Endothelial cell of umbilical vein (primary cell): Measurements from ENCODE around the gene CHN1. TPM values are rescaled to one million over a fixed set of nuclear protein-coding genes. Genes with fewer than 3 reads are reported as not detected.
A peak's percentile ranks its signal among the peaks of the same experiment; 100 is the strongest.

Experiments used
- BruUV-seq: library from RNA; stranded (reverse); fragments of 400-500 nt; replicated peaks from 2 replicates; lab custom pipeline; 2021; lab: Mats Ljungman, UMichigan
- CTCF ChIA-PET: fragments of 300-600, 350-600 bp; sonication (Branson Sonifier 250); formaldehyde crosslinking; loops from one replicate; lab custom pipeline; 2021; ENCODE audit warnings: antibody characterized with exemption, inconsistent platforms; lab: Charles Lee
- POLR2A ChIA-PET: fragments of 300-600, 350-600 bp; sonication (Branson Sonifier 250); formaldehyde crosslinking; loops from one replicate; lab custom pipeline; 2021; ENCODE audit warnings: antibody characterized with exemption, inconsistent platforms; lab: Charles Lee
- DNase-seq: peaks from one replicate; pipeline ENCODE4 v3.0.0-alpha.2; 2011; ENCODE audit warnings: low read depth, low spot score
- FAIRE-seq: peaks from 2 replicates; lab custom pipeline; 2011; peaks lifted over from hg19 to GRCh38; lab: Jason Lieb, UNC
- H2AFZ ChIP-seq: 2 replicates; pipeline ENCODE4 v1.6.0; 2012; ENCODE audit warnings: low read depth, low read length, control low read depth, inconsistent platforms
- H3K27ac ChIP-seq: 2 replicates; pipeline ENCODE4 v1.5.1; 2011; ENCODE audit warnings: low read depth, mild to moderate bottlenecking, control low read depth, low read length, moderate library complexity; ENCODE audit not compliant: insufficient read depth
- H3K27me3 ChIP-seq, 2 experiments: 2 replicates each; pipeline versions ENCODE4 v1.6.0 to v1.6.1; 2011; ENCODE audit warnings: low read length in 2 of 2, mixed read lengths in 1 of 2; ENCODE audit not compliant: control insufficient read depth in 2 of 2, insufficient read depth in 2 of 2
- H3K36me3 ChIP-seq, 2 experiments: 2 replicates in 1 of 2; 3 replicates in 1 of 2; pipeline ENCODE4 v1.5.1; 2011; ENCODE audit warnings: low read length in 2 of 2, mild to moderate bottlenecking in 1 of 2, moderate library complexity in 1 of 2; ENCODE audit not compliant: control insufficient read depth in 2 of 2, insufficient read depth in 2 of 2; ENCODE audit errors: extremely low read depth in 1 of 2
- H3K4me1 ChIP-seq: 3 replicates; pipeline ENCODE4 v1.5.1; 2011; ENCODE audit warnings: mild to moderate bottlenecking, low read length; ENCODE audit not compliant: control insufficient read depth, insufficient read depth; ENCODE audit errors: extremely low read depth
- H3K4me2 ChIP-seq: 2 replicates; pipeline ENCODE4 v1.6.1; 2011; ENCODE audit warnings: low read length, control low read depth, mixed read lengths; ENCODE audit not compliant: insufficient read depth
- H3K4me3 ChIP-seq, 3 experiments: fragments of 200-600 bp in 1 of 3; sonication (generic), shearing (Covaris generic) in 1 of 3; replicated peaks in 1 of 3; 2 replicates each; pipeline ENCODE4 v1.5.1; 2011 to 2016; ENCODE audit warnings: control low read depth in 3 of 3, low read length in 3 of 3, mild to moderate bottlenecking in 2 of 3, inconsistent platforms in 1 of 3, low read depth in 1 of 3, moderate library complexity in 1 of 3; ENCODE audit not compliant: insufficient read depth in 1 of 3
- H3K79me2 ChIP-seq: 2 replicates; pipeline ENCODE4 v1.6.0; 2012; ENCODE audit warnings: low read length, inconsistent platforms; ENCODE audit not compliant: control insufficient read depth, insufficient read depth
- H3K9ac ChIP-seq: replicated peaks from 2 replicates; pipeline ENCODE3; 2011; ENCODE audit warnings: low read length, control low read depth; ENCODE audit not compliant: insufficient read depth; ENCODE audit errors: extremely low read depth
- H3K9me1 ChIP-seq: replicated peaks from 3 replicates; pipeline ENCODE4 v1.6.0; 2011; ENCODE audit warnings: mild to moderate bottlenecking, low read length; ENCODE audit not compliant: control insufficient read depth, insufficient read depth; ENCODE audit errors: extremely low read depth
- H3K9me3 ChIP-seq: replicated peaks from 2 replicates; pipeline ENCODE4 v1.5.1; 2012; ENCODE audit warnings: low read length, inconsistent platforms; ENCODE audit not compliant: control insufficient read depth, insufficient read depth
- H4K20me1 ChIP-seq: replicated peaks from 2 replicates; pipeline ENCODE3; 2011; ENCODE audit warnings: mild to moderate bottlenecking, low read length; ENCODE audit not compliant: control insufficient read depth, insufficient read depth; ENCODE audit errors: extremely low read depth
- CTCF ChIP-seq, 2 donors: IDR thresholded peaks; 1 replicate in 1 of 2; 2 replicates in 1 of 2; pipeline ENCODE4 v1.5.1; 2011; ENCODE audit warnings: low read length in 2 of 2, mild to moderate bottlenecking in 2 of 2, moderate library complexity in 2 of 2, control low read depth in 1 of 2, inconsistent platforms in 1 of 2, low read depth in 1 of 2; ENCODE audit not compliant: insufficient read depth in 1 of 2; ENCODE audit errors: extremely low read depth in 1 of 2
- EZH2 ChIP-seq: IDR thresholded peaks from 2 replicates; pipeline ENCODE4 v1.6.1; 2012; ENCODE audit warnings: borderline replicate concordance, low read depth, mild to moderate bottlenecking, moderate library complexity, low read length, inconsistent platforms; ENCODE audit not compliant: severe bottlenecking
- FOS ChIP-seq: IDR thresholded peaks from 2 replicates; pipeline ENCODE4 v1.6.1; 2011; ENCODE audit warnings: mild to moderate bottlenecking, low read length, moderate library complexity, borderline replicate concordance; ENCODE audit not compliant: insufficient read depth
- GATA2 ChIP-seq: IDR thresholded peaks from 2 replicates; pipeline ENCODE4 v1.7.0; 2011; ENCODE audit warnings: low read depth, mild to moderate bottlenecking, moderate library complexity, mixed read lengths, low read length; ENCODE audit not compliant: insufficient read length, insufficient read depth
- JUN ChIP-seq: IDR thresholded peaks from 2 replicates; pipeline ENCODE4 v1.6.1; 2011; ENCODE audit warnings: borderline replicate concordance, low read depth; ENCODE audit not compliant: insufficient read length, insufficient read depth
- MYC ChIP-seq: IDR thresholded peaks from one replicate; pipeline ENCODE4 v1.6.1; 2011; ENCODE audit warnings: mild to moderate bottlenecking, low read depth, low read length
- POLR2A ChIP-seq: IDR thresholded peaks from 2 replicates; pipeline ENCODE4 v1.6.1; 2012; ENCODE audit warnings: low read depth, mild to moderate bottlenecking, control low read depth, low read length
- POLR2AphosphoS5 ChIP-seq: IDR thresholded peaks from 2 replicates; pipeline ENCODE4 v1.6.1; 2012; ENCODE audit warnings: low read depth, mild to moderate bottlenecking, control low read depth, low read length, moderate library complexity; ENCODE audit not compliant: insufficient read depth
- dilution Hi-C: fragments of 300-500 bp; cut with MboI; formaldehyde crosslinking; loops from one replicate; pipeline ENCODE4 v1.15.0; 2019; ENCODE audit warnings: low sequenced_read_pairs; ENCODE audit not compliant: extremely low pct_ligation_motif_present
- intact Hi-C: fragments of 100-400 bp; cut with micrococcal nuclease; formaldehyde crosslinking; loops from one replicate; pipeline ENCODE4 v1.10.0; 2022
- polyA plus RNA-seq, 4 experiments: library from polyadenylated mRNA; depleted of rRNA in 3 of 4; stranded (reverse) in 3 of 4; unstranded in 1 of 4; fragments of >200 nt; gene quantifications; 2 replicates each; pipeline versions ENCODE4 v1.2.1 to v1.2.3, GENCODE V29; 2011 to 2012; ENCODE audit warnings: missing spikeins in 1 of 4
- total RNA-seq: library from RNA; stranded (reverse); gene quantifications from 2 replicates; pipeline ENCODE4 v1.2.3, GENCODE V29; 2021

CHN1 gene
- total and polyA plus RNA-seq, 2 donors (not counting 3 experiments of a cell fraction or from before 2014, with no cell fraction given), result 23.3 to 24.9 TPM

- no peaks in the 10 kb centered on the region for H3K36me3 ChIP-seq
- no peaks in the 10 kb centered on the region for H3K9me3 ChIP-seq
- DNase-seq (peak; percentile 21), FAIRE-seq (no peak)
- H3K4me1 ChIP-seq, result peaks cover 34% of the 10 kb centered on the region
- no peak for TF ChIP-seq JUN
- no peak for TF ChIP-seq EZH2
- no peak for TF ChIP-seq GATA2
- no peak for TF ChIP-seq POLR2A
- no peak for TF ChIP-seq POLR2AphosphoS5
- no peak for TF ChIP-seq CTCF (IDR thresholded peaks at IDR 0.05; ENCODE audit: extremely low read depth in 1 of 2, insufficient read depth in 1 of 2, low read depth in 1 of 2, low read length in 2 of 2)
- no peak for TF ChIP-seq MYC
- TF ChIP-seq FOS, result no peak
- intact Hi-C loops (loop anchor here (5.0 kb wide), 1 partner anchor 147 kb away; no protein-coding TSS in a partner anchor), dilution Hi-C loops (no loop called here)
- no peak overlapping the region for H3K9ac ChIP-seq
- H3K27me3 ChIP-seq, result no peaks in the 10 kb centered on the region
- H2AFZ ChIP-seq, result no peak overlapping the region
- H4K20me1 ChIP-seq, result no peaks in the 10 kb centered on the region
- BruUV-seq, result no TSS peak
- CTCF ChIA-PET, result interaction anchor here (2.8 kb wide), 1 partner anchor 10 kb away, joined by 26 read pairs; no protein-coding TSS in a partner anchor
- H3K4me3 ChIP-seq, result no peak overlapping the region
- POLR2A ChIA-PET, result no interaction called here
- no peak overlapping the region for H3K4me2 ChIP-seq
- H3K27ac ChIP-seq, result no peak overlapping the region
- peaks cover 5% of the 10 kb centered on the region for H3K79me2 ChIP-seq
- no peaks in the 10 kb centered on the region for H3K9me1 ChIP-seq
These were observed 31.1 kb downstream of the CHN1 start for GRCh38 chr2:174974131-174974530.
